HepG2 (cell line): ENCODE measurements around the gene EMILIN3. TPM values are rescaled to one million over a fixed set of nuclear protein-coding genes. Genes with fewer than 3 reads are reported as not detected.
A peak's percentile ranks its signal among the peaks of the same experiment; 100 is the strongest.

ENCODE experiments used
- ATAC-seq: fragments of 200-7000 bp; cut with Tn5 transposase; 3 replicates; pipeline ENCODE4 v1.9.1; 2020; ENCODE audit warnings: mild to moderate bottlenecking, moderate library complexity
- BruUV-seq: library from RNA; stranded (reverse); fragments of 400-500 nt; replicated peaks from 2 replicates; lab custom pipeline; 2021; lab: Mats Ljungman, UMichigan
- CTCF ChIA-PET: fragments of 300-600 bp; formaldehyde crosslinking; extraction: SDS; loops from one replicate; lab custom pipeline; 2021; ENCODE audit warnings: low total read pairs, inconsistent platforms, low intra/inter-chr PET ratio; lab: Yijun Ruan, JAX
- POLR2A ChIA-PET: fragments of 350-600 bp; sonication (Branson Sonifier 250); formaldehyde crosslinking; loops from one replicate; lab custom pipeline; 2020; ENCODE audit warnings: antibody characterized with exemption, inconsistent platforms; lab: Yijun Ruan, JAX
- DNase-seq: peaks from one replicate; pipeline ENCODE4 v3.0.0-alpha.2; 2015; ENCODE audit warnings: low spot score
- FAIRE-seq: peaks from 3 replicates; lab custom pipeline; 2011; peaks lifted over from hg19 to GRCh38; lab: Jason Lieb, UNC
- H2AFZ ChIP-seq: one replicate; pipeline ENCODE4 v1.6.1; 2011; ENCODE audit warnings: low read length, inconsistent platforms
- H3K27ac ChIP-seq: fragments of 300-600 bp; 3 replicates; pipeline ENCODE4 v1.8.0; 2011; ENCODE audit warnings: mixed run types, mild to moderate bottlenecking, mixed read lengths, low read length, inconsistent platforms; ENCODE audit not compliant: insufficient read depth; ENCODE audit errors: extremely low read length
- H3K27me3 ChIP-seq, 2 experiments: fragments of 200-600 bp in 1 of 2; 2 replicates in 1 of 2; 3 replicates in 1 of 2; pipeline versions ENCODE4 v1.6.0 to v1.8.0; 2011; ENCODE audit warnings: low read length in 2 of 2, mild to moderate bottlenecking in 2 of 2, moderate library complexity in 2 of 2, inconsistent platforms in 1 of 2; ENCODE audit not compliant: insufficient read depth in 2 of 2, control insufficient read depth in 1 of 2
- H3K36me3 ChIP-seq, 2 experiments: fragments of 200-600 bp in 1 of 2; replicated peaks in 1 of 2; 2 replicates in 1 of 2; 3 replicates in 1 of 2; pipeline versions ENCODE4 v1.5.1 to v1.8.0; 2011; ENCODE audit warnings: low read length in 2 of 2, inconsistent platforms in 1 of 2; ENCODE audit not compliant: insufficient read depth in 2 of 2, control insufficient read depth in 1 of 2
- H3K4me1 ChIP-seq: 2 replicates; pipeline ENCODE4 v1.5.1; 2012; ENCODE audit warnings: low read length, inconsistent platforms; ENCODE audit not compliant: insufficient read depth
- H3K4me2 ChIP-seq: 2 replicates; pipeline ENCODE4 v1.6.0; 2011; ENCODE audit warnings: low read depth, low read length, inconsistent platforms
- H3K4me3 ChIP-seq, 3 experiments: fragments of 200-600 bp in 1 of 3; sonication (generic), shearing (Covaris generic) in 1 of 3; replicated peaks in 1 of 3; 2 replicates each; pipeline ENCODE4 v1.5.1; 2011 to 2016; ENCODE audit warnings: low read length in 3 of 3, inconsistent platforms in 2 of 3, low read depth in 2 of 3, mild to moderate bottlenecking in 2 of 3, control low read depth in 1 of 3, mixed read lengths in 1 of 3; ENCODE audit not compliant: insufficient read depth in 1 of 3
- H3K79me2 ChIP-seq: one replicate; pipeline ENCODE4 v1.6.1; 2011; ENCODE audit warnings: low read length, inconsistent platforms; ENCODE audit not compliant: insufficient read depth
- H3K9ac ChIP-seq: 2 replicates; pipeline ENCODE4 v1.6.0; 2011; ENCODE audit warnings: mild to moderate bottlenecking, low read depth, low read length, inconsistent platforms; ENCODE audit not compliant: insufficient read depth
- H3K9me3 ChIP-seq: 2 replicates; pipeline ENCODE4 v1.5.1; 2012; ENCODE audit warnings: mild to moderate bottlenecking, low read length
- H4K20me1 ChIP-seq: 2 replicates; pipeline ENCODE4 v1.6.0; 2011; ENCODE audit warnings: inconsistent platforms, mild to moderate bottlenecking, low read length, moderate library complexity; ENCODE audit not compliant: insufficient read depth
- CHCHD3 ChIP-seq: sonication (generic); formaldehyde crosslinking; IDR thresholded peaks from 2 replicates; pipeline ENCODE4 v1.8.0; 2022; ENCODE audit warnings: mild to moderate bottlenecking, missing genetic modification reagents, moderate library complexity
- EZH2 ChIP-seq: conservative IDR thresholded peaks from 2 replicates; pipeline ENCODE4 v1.6.1; 2012; ENCODE audit warnings: mild to moderate bottlenecking, low read depth, low read length, moderate library complexity
- GFI1 ChIP-seq: sonication (generic); formaldehyde crosslinking; IDR thresholded peaks from 2 replicates; pipeline ENCODE4 v1.5.0; 2020; ENCODE audit warnings: missing genetic modification reagents, mild to moderate bottlenecking, borderline replicate concordance
- HNRNPL ChIP-seq: fragments of 200-400 bp; formaldehyde crosslinking; IDR thresholded peaks from 2 replicates; pipeline ENCODE4 v1.6.1; 2017; ENCODE audit warnings: mild to moderate bottlenecking, low read depth, low read length
- KDM2A ChIP-seq: sonication (generic); formaldehyde crosslinking; IDR thresholded peaks from 2 replicates; pipeline ENCODE4 v1.4.0; 2020; ENCODE audit warnings: low read depth, missing genetic modification reagents, borderline replicate concordance
- RNF2 ChIP-seq: fragments of 450-650 bp; conservative IDR thresholded peaks from 2 replicates; pipeline ENCODE4 v1.6.1; 2016; ENCODE audit warnings: low read depth
- SMAD1 ChIP-seq: sonication (generic); formaldehyde crosslinking; IDR thresholded peaks from 2 replicates; pipeline ENCODE4 v1.4.0; 2020; ENCODE audit warnings: missing genetic modification reagents, low read depth, mild to moderate bottlenecking, borderline replicate concordance
- YEATS4 ChIP-seq: sonication (generic); formaldehyde crosslinking; IDR thresholded peaks from 2 replicates; pipeline ENCODE4 v1.4.0; 2020; ENCODE audit warnings: missing genetic modification reagents, borderline replicate concordance
- ZNF672 ChIP-seq: sonication (generic); formaldehyde crosslinking; IDR thresholded peaks from 2 replicates; pipeline ENCODE4 v1.8.1; 2022; ENCODE audit warnings: missing genetic modification reagents
- ZNF773 ChIP-seq: sonication (generic); formaldehyde crosslinking; IDR thresholded peaks from 2 replicates; pipeline ENCODE4 v1.4.0; 2020; ENCODE audit warnings: missing genetic modification reagents, borderline replicate concordance
- WGBS: methylation state at CpG from one replicate; pipeline ENCODE4 v1.1.6; 2017; ENCODE audit warnings: low lambda C conversion rate; 5-methylcytosine and 5-hydroxymethylcytosine counted together
- in situ Hi-C: cut with HindIII; loops from 2 replicates; pipeline ENCODE4 v1.10.0; 2017; ENCODE audit warnings: low pct_unique_long_range_greater_than_20kb; ENCODE audit not compliant: extremely low pct_ligation_motif_present
- intact Hi-C: fragments of 100-400 bp; cut with micrococcal nuclease; formaldehyde crosslinking; loops from one replicate; pipeline ENCODE4 v1.10.0; 2022; ENCODE audit not compliant: unreplicated experiment
- polyA plus RNA-seq, 8 experiments: library from polyadenylated mRNA; depleted of rRNA in 3 of 8; stranded (reverse) in 7 of 8; unstranded in 1 of 8; fragments of >200 nt; fragmentation: Illumina TruSeq in 4 of 8; extraction: Trizol in 4 of 8; gene quantifications; 2 replicates each; pipeline versions ENCODE4 v1.2.1 to v1.2.3, GENCODE V29; 2011 to 2016; ENCODE audit warnings: low read depth in 4 of 8, missing spikeins in 1 of 8, mixed read lengths in 1 of 8; ENCODE audit not compliant: insufficient read depth in 1 of 8
- total RNA-seq, 5 experiments: library from RNA; depleted of rRNA; stranded (reverse); fragments of >200 nt; fragmentation: Illumina TruSeq; extraction: Trizol; gene quantifications; 2 replicates each; pipeline ENCODE4 v1.2.3, GENCODE V29; 2016; ENCODE audit warnings: low read depth in 1 of 5
- TF ChIP-seq, protein P1 (sequence below): sonication (generic); formaldehyde crosslinking; IDR thresholded peaks from 2 replicates; pipeline ENCODE4 v1.4.0; 2020; ENCODE audit warnings: missing genetic modification reagents
- TF ChIP-seq, protein P2 (sequence below): sonication (generic); formaldehyde crosslinking; conservative IDR thresholded peaks from 2 replicates; pipeline ENCODE4 v1.5.0; 2020; ENCODE audit warnings: missing genetic modification reagents
- TF ChIP-seq, protein P3 (sequence below): sonication (generic); formaldehyde crosslinking; IDR thresholded peaks from 2 replicates; pipeline ENCODE4 v1.8.0; 2022; ENCODE audit warnings: missing genetic modification reagents, mild to moderate bottlenecking, borderline replicate concordance

Gene EMILIN3
- total and polyA plus RNA-seq, 2 of the 13 experiments (the other 11 are each of a cell fraction or from before 2014, with no cell fraction given), result 0.25 to 0.29 TPM

DNA sequence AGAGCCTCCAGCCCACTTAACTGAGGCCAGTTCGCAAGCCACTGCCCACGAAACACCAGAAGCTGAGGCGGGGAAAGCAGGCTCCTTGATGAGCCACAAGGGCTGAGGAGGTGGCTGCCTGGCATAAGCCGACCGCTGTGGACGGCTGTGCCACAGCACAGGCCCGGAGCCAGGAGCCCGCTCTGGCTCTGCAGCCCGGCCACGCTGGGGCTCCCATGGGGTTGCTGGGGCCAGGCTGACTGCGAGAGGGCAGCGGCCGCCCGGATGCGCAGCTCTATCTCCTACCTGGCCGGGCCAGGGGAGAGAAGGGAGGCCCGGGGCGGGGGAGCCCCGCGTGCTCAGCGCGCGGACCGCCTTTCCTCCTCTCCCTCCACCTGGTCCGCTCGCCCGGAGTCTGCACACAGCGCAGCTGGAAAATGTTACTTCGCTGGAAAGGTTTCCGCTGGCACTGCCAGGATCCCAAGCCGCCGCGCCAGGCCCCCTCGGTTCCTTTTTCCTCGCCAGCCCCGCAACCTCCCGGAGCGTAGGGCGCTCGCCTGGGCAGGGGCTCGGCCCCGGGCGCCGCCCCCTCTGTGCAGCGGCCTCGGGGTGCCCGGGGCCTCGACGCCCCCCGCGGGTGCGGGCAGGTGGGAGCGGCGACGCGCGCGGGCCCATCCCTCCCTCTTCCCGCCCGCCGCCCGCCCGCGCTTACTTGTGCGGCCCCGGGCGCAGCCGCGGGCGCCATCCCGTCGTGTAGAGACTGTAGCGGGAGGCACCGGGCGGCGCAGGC lies 657 bp downstream of the EMILIN3 start:
- H3K27ac ChIP-seq, result no peak overlapping the region
- 0 out of 2 replicates have a peak, but pooled peaks have one; percentile 55 for TF ChIP-seq ZNF672 (CRISPR knock-in tag)
- TF ChIP-seq KDM2A (CRISPR knock-in tag), result peak; percentile 50; the same call in 1 of the 2 replicates
- TF ChIP-seq, protein P1, sequence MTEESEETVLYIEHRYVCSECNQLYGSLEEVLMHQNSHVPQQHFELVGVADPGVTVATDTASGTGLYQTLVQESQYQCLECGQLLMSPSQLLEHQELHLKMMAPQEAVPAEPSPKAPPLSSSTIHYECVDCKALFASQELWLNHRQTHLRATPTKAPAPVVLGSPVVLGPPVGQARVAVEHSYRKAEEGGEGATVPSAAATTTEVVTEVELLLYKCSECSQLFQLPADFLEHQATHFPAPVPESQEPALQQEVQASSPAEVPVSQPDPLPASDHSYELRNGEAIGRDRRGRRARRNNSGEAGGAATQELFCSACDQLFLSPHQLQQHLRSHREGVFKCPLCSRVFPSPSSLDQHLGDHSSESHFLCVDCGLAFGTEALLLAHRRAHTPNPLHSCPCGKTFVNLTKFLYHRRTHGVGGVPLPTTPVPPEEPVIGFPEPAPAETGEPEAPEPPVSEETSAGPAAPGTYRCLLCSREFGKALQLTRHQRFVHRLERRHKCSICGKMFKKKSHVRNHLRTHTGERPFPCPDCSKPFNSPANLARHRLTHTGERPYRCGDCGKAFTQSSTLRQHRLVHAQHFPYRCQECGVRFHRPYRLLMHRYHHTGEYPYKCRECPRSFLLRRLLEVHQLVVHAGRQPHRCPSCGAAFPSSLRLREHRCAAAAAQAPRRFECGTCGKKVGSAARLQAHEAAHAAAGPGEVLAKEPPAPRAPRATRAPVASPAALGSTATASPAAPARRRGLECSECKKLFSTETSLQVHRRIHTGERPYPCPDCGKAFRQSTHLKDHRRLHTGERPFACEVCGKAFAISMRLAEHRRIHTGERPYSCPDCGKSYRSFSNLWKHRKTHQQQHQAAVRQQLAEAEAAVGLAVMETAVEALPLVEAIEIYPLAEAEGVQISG (CRISPR knock-in tag), result peak; percentile 26; the same call in 1 of the 2 replicates
- 0 out of 2 replicates have a peak, but pooled peaks have one; percentile 48 for TF ChIP-seq HNRNPL
- TF ChIP-seq SMAD1, result no peak
- TF ChIP-seq, protein P2, sequence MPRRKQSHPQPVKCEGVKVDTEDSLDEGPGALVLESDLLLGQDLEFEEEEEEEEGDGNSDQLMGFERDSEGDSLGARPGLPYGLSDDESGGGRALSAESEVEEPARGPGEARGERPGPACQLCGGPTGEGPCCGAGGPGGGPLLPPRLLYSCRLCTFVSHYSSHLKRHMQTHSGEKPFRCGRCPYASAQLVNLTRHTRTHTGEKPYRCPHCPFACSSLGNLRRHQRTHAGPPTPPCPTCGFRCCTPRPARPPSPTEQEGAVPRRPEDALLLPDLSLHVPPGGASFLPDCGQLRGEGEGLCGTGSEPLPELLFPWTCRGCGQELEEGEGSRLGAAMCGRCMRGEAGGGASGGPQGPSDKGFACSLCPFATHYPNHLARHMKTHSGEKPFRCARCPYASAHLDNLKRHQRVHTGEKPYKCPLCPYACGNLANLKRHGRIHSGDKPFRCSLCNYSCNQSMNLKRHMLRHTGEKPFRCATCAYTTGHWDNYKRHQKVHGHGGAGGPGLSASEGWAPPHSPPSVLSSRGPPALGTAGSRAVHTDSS, result 0 out of 2 replicates have a peak, but pooled peaks have one; percentile 15
- TF ChIP-seq YEATS4 (CRISPR knock-in tag), result 0 out of 2 replicates have a peak, but pooled peaks have one; percentile 38
- TF ChIP-seq, protein P3, sequence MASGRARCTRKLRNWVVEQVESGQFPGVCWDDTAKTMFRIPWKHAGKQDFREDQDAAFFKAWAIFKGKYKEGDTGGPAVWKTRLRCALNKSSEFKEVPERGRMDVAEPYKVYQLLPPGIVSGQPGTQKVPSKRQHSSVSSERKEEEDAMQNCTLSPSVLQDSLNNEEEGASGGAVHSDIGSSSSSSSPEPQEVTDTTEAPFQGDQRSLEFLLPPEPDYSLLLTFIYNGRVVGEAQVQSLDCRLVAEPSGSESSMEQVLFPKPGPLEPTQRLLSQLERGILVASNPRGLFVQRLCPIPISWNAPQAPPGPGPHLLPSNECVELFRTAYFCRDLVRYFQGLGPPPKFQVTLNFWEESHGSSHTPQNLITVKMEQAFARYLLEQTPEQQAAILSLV (CRISPR knock-in tag), result peak; percentile 27; the same call in 1 of the 2 replicates
- 0 out of 2 replicates have a peak, but pooled peaks have one; percentile 12 for TF ChIP-seq ZNF773
- 0 out of 2 replicates have a peak, but pooled peaks have one; percentile 65 for TF ChIP-seq CHCHD3 (CRISPR knock-in tag)
- peak; percentile 92; the same call in 1 of the 2 replicates for TF ChIP-seq EZH2
- peak; percentile 51 for TF ChIP-seq RNF2
- TF ChIP-seq GFI1, result no peak

More for the DNA sequence above, 657 bp downstream of the EMILIN3 start:
- H3K9ac ChIP-seq, result no peak overlapping the region
- in situ Hi-C loops, result no loop called here
- no peaks in the 10 kb centered on the region for H4K20me1 ChIP-seq
- H3K27me3 ChIP-seq, result peaks cover 27 to 45% of the 10 kb centered on the region in 2 experiments
- peaks cover 14% of the 10 kb centered on the region for H3K4me1 ChIP-seq
- BruUV-seq, result no TSS peak
- ATAC-seq (peak; percentile 12), DNase-seq (no peak), FAIRE-seq (no peak)
- H3K4me2 ChIP-seq, result peak overlapping the region; percentile 80
- no peaks in the 10 kb centered on the region for H3K9me3 ChIP-seq
- intact Hi-C loops, result no loop called here
- H3K79me2 ChIP-seq, result no peaks in the 10 kb centered on the region
- POLR2A ChIA-PET, result no interaction called here
- 20% methylated on average over 48 of the region's 76 CpGs for WGBS
- H3K36me3 ChIP-seq, result no peaks in the 10 kb centered on the region
- no peak overlapping the region for H2AFZ ChIP-seq
- CTCF ChIA-PET, result no interaction called here
- peak overlapping the region; percentile 13 to 66 (median 29); a peak in 4 of 6 replicates for H3K4me3 ChIP-seq
